NCI-H146 treated with DMSO at 0.1 percent for 48 hours (cell line): ENCODE measurements around the gene SPRED2.

Experiments used
- DNase-seq: peaks from one replicate; lab custom pipeline; 2025; ENCODE audit not compliant: unreplicated experiment; lab: John Stamatoyannopoulos, UW

Gene SPRED2

DNA sequence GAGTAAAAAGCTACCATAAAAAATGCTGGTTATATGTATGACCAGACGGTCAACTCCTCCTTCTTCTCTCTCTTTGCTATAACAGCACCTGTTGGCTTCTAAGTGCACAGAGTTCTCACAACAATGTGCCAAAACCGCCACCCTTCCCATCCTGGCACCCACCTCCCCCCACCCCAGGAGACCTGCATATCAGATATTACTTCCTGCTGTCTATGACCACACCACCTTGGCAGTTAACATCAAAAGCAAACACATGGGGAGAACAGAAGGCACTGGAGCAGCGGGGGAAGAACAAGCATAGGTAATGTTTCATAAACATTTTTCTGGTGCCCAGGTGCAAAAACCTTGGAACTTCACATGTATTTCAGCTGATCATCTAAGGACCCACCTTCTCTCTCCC lies 15.5 kb downstream of the SPRED2 start:
- peak; percentile 72 for DNase-seq

DNA sequence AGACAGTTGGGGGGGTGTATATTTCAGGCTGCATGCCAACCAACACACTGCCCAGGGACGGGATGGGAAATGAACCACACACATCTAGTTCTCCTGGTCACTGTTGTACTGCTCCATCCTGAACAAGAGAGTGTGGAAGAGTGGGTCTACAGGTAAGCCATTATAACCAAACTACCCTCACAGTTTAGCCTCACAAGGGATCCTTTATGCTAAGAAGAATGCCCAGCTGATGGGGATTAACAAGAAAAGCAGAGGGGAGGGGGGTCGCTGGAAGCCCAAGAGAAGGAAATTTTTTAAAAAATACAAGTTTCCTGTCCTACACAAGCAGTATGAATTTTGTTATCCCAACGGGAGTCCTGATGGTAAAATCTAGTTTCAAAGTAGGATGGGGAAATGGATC lies 16.1 kb downstream of the SPRED2 start:
- no peak for DNase-seq

DNA sequence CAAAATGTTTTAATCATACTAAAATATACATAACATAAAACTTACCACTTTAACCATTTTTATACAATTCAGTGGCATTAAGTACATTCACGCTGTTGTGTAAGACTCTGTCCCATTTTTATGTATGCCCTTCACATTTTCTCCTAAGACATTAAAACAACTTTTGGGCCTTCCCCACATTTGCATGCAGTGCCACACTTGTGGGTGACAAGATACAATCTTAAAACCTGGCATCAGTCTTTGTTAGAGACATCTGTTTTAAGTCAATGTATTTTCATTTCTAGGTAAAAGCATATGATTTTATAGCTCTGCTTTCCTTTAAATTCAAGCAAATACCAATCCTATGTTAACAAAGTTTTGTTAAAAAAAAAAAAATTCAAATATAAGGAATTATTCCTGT lies 17.3 kb downstream of the SPRED2 start:
- DNase-seq: no peak

DNA sequence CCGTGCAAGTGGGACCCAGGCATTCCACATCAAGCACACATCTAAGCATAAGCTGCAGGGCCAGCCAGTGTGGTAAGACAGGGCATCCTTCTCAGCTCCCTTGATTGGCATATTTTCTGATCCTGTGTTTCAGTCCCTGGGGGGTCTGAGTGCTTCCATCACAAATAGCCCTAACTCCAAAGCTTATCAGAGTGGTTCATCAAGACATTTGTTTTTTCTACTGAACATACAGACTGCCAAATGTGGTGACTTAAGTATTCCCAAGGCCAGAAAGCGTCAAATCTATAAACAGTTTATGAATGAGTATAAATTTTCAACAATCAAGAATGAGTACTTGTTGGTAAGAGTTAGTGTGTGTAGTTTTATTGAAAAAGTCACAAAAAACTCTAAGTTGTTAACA lies 18.8 kb downstream of the SPRED2 start:
- DNase-seq: no peak

DNA sequence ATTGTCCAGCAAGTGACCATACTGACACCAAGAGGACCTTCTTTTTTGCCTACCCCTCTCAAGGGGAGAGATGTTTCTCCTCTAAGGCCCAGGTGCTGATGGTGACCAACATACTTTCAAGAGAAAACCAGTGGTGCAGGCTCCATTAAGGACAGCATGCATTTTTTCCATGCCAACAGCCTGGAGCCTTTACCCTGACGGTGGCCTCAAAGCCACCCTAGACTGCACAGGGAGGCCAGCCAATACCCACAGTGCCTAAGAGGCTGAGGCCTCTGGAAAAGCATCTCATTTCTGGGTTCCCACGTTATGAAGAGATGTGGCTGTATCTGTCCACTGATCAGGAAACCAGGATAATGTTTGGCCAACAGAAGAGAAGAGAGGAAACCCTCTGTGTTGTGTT lies 19.3 kb downstream of the SPRED2 start:
- DNase-seq: no peak

DNA sequence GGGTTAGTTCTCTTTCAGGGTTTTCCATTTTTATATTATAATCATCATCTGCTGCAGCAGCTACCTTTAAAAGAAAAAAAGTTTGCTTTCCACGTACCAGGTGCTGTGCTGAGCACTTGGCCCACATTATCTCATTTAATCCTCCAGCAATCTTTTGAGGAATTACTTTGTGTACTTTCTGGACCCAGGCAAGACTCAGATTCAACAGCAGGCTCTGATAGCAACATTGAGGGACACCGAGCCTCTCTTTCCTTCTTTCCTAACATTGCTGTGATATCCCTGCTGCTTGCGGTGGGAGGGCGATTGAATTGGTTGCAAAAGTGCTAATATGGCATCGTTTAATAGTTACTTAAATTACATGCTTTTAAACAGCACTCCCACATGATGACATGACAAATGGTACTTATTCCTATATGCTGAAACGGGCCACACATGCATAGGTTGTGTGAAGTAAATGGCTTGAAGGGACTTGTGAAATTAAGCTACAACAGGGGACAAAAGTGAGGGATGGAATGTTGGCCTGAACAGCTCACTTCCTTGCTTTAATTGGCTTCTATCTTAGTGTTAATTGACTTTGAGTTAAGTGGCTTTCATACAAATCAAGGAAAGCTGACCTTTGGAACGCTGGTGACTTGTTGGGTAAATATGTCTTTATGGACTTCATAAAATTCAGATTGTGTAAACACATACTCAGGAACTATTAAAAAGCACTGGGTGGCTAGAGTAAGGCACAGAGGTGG lies 21.2 kb downstream of the SPRED2 start:
- DNase-seq: no peak

DNA sequence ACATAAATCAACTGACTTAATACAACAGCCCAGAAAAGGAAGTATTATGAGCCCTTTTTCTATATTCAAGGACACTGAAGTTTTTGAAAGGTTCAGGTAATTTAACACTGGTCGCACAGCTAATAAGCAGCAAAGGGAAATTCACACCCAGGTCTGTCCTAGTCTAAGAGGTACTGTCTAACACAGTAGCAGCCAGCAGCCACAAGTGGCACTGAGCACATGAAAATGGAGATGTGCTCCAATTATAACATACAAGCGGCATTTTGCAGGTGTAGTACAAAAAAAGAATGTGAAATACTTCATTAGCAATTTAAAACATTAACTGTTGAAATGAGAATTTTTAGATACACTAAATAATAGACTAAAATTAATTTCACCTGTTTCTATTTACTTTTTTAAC lies 23.4 kb downstream of the SPRED2 start:
- no peak for DNase-seq

DNA sequence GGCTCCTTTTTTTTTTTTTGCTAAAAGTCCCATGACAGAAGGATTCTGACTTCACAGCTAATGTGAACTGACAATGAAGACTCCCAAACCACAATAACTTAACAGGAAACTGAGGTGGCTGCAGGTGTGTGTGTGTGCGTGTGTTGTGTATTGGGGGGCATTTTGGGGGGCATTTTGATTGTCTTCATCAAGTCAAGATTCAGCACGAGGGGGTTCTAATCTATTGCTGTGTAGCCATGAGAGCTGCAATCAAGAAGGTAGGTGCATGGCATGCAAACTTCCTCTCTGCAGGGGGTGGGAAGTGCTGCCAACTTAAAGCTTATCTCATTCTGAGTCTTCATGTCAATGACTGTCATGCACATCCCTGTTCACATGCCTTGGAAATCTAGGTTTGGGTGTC lies 25.2 kb downstream of the SPRED2 start:
- no peak for DNase-seq

DNA sequence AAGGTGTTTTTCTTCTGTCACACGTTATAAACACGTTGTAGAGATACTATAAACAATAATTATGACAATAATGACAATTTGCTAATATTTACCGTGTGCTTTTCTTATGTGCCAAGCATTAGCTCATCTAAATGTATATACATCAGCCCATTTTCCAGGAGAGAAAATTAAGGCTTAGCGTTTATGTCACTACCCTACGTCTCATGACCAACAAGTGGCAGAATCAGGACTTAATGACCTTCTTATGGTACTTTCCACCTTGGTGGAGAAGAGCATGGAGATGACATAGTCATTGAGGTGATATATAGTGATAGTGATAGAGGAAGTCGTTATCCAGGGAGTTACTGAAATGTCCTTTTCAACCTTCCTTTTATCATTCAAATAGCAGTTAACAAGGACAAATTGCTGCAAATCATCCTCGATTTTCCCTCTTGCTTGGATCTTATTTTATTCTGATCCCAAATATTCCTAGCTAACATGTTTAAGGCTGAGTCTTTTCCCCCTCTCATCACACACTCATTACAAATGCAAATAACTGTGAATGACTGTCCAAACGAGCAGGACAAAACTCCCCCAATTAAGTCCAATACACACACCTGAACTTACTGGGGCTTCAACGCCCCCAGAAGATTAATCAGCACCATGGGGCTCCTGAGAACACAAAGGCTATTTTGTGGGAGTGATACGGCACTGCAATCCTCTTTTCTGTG lies 27.3 kb downstream of the SPRED2 start:
- no peak for DNase-seq

DNA sequence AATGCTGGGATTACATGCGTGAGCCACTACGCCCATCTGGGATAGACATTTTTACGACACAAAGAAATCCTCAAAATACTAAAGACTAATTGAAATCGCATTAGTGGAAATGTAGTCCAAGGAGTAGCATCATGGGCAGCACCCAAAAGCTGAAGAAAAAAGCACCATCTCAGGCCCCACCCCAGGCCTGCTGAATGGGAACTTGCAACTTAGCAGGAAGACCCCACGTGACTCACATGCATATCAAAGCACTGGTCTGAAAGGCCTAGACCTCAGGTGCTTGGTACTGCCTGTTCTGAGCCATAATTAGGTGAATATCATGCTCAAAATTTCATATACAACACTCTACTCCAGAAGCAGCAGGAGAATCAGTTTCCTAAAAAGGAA lies 28.9 kb downstream of the SPRED2 start:
- no peak for DNase-seq

DNA sequence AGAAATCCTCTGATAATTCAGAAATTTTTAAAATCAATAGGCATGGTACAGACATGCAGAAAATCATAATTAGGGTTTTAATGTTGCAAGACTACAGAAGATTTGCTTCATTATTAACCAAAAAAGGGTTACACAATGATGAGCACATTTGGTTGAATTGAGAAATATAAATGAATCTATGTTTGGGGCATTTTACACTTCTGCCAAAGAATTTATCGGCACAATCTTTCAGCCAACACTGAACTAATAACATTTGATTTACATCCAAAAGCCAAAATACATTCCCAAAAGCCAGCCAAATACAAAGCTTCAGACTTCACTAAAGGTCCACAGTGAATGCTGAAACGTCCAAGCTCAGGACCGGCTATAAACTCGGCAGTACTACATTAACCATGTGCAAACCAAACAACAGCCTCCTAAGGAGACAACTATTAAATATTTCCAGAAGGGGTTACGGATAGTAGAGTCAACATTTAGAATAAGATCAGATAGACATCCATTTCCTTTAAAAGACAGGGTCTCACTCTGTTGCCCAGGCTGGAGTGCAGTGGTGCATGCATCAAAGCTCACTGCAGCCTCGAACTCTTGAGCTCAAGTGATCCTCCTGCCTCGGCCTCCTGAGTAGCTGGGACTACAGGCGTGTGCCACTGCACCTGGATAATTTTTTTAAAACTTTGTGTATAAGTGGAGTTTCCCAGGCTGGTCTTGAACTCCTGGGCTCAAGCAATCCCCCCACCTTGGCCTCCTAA lies 29.4 kb downstream of the SPRED2 start:
- no peak for DNase-seq

DNA sequence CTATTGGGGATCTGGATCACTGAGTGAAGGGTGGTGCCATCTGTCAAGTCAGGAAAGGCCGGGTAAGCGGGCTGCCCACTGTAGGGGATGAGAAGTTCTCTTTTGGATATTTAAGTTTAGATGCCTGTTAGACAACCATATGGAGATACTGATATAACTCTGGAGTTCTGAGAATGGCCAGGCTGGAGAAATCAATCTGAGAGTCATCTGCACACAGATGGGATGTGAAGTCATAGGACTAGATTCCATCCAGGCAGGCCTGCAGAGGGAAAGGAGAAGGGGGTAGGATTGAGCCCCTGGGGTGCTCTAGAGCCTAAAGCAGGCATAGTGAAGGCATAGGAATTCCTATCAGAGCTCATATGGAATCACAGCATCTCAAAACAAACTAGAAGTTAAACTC lies 30.1 kb downstream of the SPRED2 start:
- DNase-seq: no peak

DNA sequence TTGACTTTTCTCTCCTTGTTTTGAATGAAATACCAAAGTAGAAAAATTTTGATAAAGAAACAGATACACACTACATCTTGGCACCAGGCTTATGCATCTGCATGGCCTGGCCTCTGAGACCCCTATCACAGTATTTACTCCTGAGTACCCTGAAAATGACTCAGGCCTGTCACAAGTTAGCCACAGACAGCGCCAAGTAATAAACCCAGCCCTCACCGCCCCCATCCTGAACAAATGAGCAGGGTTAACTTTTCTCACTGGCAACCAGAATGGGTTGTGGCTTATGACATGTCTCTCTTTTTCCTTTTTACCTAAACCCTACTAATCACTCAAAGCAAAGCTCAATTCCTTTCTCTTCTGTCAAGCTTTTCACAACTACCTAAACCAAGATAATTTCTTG lies 35.3 kb downstream of the SPRED2 start:
- DNase-seq: no peak

DNA sequence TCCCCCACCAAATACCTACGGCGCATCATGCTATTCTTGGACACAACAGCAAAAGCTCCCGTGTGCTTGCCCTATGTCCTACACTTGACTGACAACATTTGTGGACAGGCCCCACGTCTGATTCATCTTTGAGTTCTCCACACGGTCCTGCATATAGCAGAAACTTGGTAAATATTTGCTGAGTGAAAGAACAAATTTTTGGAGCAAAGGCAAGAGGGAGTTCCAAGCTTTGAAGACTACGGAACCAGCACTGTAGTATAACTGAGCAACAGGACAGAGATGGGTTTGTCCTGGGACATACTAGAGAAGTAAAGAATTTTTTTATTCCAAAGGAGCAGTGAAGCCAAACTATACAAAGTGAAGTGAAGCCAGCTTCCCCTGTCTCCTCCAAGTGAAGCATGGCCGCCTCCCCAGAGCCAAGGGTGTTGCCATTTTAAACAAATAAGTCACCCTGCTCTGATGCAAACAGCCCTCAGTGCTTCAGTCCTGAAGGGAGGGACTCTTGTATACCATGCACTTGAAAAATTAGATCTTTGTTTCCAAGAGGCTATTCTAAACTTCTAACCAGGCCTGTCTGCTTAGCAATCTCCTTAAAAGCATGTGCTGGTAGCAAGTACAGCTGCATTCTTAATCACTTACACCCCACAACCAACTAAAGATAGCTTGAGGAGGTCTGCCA lies 35.9 kb downstream of the SPRED2 start:
- no peak for DNase-seq

DNA sequence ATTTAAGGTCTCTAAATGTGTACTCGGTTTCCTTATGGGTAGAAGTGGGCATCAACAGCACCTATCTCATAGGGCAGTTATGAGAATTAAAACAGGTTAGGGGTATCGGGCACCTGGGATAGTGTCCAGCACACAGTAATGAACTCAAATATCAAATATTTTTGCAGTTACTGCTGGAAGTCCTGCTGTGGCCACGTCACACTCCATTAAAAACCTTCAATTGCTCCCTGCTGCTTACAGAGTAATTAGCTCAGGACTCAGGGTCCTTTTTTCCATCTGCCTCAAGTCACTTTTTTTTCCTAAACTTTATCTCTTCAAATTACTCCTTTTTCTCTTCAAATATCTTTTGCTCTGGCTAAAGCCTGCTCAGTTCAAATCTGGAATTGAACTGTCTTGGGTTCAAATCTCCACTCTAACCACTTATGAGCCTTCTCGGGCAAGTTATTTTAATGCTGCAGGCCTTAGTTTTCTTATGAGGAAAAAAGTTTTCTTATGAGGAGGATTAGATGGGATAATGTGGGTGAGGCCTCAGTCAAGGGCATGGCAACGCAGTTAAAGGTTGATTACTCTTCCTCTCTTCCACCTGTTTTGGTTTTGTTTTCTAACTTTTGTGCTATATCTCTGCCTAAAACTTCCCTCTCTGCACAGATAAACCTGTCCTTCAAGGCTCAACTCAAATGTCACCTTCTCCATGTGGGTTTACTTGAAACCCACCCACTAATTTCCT lies 36.6 kb downstream of the SPRED2 start:
- DNase-seq: peak; percentile 68

DNA sequence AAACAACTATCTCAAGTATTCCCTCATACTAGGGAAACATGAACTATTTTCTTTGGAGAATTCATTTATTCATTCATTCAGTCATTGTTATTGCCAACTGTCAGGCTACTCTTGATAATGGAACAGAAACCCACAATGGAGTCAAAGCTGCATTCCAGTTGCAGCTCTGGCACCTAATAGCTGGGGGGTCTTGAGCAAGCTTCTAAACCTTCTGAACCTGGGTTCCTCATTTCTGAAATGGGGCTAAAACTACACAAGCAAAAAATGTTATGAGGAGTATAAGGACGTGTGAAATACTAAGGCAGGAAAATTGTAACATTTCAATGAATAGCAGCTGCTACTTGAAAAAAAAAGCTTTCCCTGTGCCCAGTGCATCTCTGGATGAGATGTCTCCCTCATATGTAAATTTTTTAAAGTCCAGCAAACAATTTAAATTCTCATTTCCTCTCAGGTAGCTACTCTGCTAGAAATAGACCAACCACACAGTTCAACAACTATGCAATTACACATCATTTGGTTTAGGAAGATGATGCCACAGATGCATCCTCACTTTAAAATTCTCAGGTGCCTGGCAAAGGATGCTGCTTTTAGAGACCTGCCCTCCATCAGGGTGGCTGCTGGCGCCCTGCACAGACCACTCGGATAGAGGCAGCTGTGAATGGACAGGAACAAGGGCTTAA lies 38.5 kb downstream of the SPRED2 start:
- no peak for DNase-seq

DNA sequence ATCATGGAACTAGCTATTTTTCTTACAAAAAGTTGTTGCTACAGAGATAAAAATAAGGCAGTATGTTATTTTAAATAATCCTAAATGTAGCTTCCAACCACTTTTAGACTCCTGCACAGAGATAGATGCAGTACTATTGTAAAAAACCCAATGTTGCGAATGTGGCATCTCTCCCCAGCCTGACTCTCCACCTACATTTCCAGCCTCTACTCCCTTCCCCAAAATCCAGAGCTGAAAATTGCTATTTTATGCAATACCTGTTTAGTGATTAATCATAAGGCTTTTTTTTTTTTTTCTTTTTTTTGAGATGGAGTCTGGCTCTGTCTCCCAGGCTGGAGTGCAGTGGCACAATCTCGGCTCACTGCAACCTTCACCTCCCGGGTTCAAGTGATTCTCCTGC lies 39.4 kb downstream of the SPRED2 start:
- no peak for DNase-seq

DNA sequence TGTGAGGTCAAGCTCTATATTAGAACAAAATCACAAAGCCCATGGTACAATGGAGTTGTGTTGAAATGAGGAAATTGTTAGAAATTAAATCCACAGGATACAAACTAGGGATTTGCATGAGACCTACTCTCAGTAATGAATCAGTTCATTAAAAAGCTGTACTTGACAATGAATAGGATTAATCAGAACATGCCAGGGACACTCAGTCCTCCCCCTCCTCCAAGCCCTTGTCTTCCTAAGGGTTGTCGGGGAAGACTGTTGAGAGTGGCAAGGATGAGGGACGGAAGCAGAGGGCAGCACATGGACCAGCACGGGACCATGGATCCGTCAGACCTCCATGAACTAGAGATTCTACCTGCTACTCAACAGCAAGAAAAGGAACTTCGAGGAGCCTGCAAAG lies 39.8 kb downstream of the SPRED2 start:
- no peak for DNase-seq

DNA sequence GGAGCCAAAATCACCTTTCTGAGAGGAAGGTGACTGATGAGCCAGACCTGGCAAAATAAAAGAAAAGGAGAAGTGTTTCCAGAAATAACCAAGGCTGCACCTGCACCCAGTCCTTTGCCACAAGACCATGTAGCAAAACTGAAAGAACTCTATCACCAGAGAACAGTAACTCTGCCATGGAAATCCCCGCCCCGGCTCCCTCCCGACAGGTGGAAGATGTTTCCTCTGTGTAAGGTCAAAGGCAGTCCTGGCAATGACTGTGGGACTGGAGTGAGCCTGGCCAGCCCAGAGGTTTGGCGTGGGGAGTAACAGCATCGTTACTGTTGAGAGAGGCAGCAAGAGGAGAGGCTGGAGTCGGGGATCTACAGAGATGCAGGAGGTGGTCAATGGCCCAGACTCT lies 42.3 kb downstream of the SPRED2 start:
- no peak for DNase-seq

DNA sequence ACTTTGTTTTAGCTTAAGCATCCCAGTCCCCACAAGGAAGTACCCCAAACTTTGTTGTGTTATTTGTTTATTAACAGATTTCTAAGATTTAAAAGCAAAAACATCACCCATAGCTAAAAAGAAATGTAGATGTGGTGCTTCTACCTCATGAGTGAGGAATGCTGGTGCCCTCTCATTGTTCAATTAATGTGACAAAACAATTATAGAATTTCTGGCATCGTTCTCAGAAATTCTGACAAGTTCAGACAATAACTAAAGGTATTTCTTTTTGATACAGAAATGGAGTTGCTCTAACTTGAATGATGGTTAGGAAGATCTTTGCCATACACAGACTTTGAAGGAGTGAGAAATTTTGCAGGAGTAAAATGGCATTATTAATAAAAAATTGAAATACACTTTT lies 42.9 kb downstream of the SPRED2 start:
- no peak for DNase-seq
